ACC112 (cell line): ENCODE measurements around the gene TUBB2A.
"Not testable (repeated sequence)": the region's sequence is repeated elsewhere in the genome, so short reads cannot be mapped to it uniquely, and the experiment has no call there.

Source experiments
- H2AFZ ChIP-seq: fragments of 200-600 bp; sonication (generic); one replicate; pipeline ENCODE4 v1.6.0; 2017; ENCODE audit warnings: antibody characterized with exemption, low read length; ENCODE audit not compliant: unreplicated experiment
- H3K27ac ChIP-seq: fragments of 200-600 bp; sonication (generic); 2 replicates; pipeline ENCODE4 v1.5.1; 2014; ENCODE audit warnings: low read depth, mild to moderate bottlenecking, antibody characterized with exemption, low read length, moderate library complexity
- H3K27me3 ChIP-seq: fragments of 200-600 bp; sonication (generic); 2 replicates; pipeline ENCODE4 v1.6.1; 2014; ENCODE audit warnings: mild to moderate bottlenecking, antibody characterized with exemption, low read length, moderate library complexity, mixed read lengths; ENCODE audit not compliant: insufficient read depth
- H3K36me3 ChIP-seq: fragments of 200-600 bp; sonication (generic); 2 replicates; pipeline ENCODE4 v1.6.1; 2016; ENCODE audit warnings: mild to moderate bottlenecking, antibody characterized with exemption, low read length, moderate library complexity, mixed read lengths; ENCODE audit not compliant: insufficient read depth
- H3K4me1 ChIP-seq: fragments of 200-600 bp; sonication (generic); one replicate; pipeline ENCODE4 v1.6.1; 2016; ENCODE audit warnings: low read length, mixed read lengths; ENCODE audit not compliant: insufficient read depth, unreplicated experiment, control insufficient read depth
- H3K4me3 ChIP-seq: fragments of 200-600 bp; sonication (generic); 2 replicates; pipeline ENCODE4 v1.5.1; 2014; ENCODE audit warnings: mild to moderate bottlenecking, low read depth, low read length
- H3K79me2 ChIP-seq: fragments of 200-600 bp; sonication (generic); one replicate; pipeline ENCODE4 v1.6.0; 2016; ENCODE audit warnings: low read length; ENCODE audit not compliant: control insufficient read depth, unreplicated experiment, insufficient read depth

Gene TUBB2A

GRCh38 chr6:3166535-3167225, 9.3 kb upstream of the TUBB2A start:
- H3K4me1 ChIP-seq: peaks cover 28% of the 10 kb centered on the region
- peak overlapping the region; percentile 63; the same call in 1 of the 2 replicates for H3K27ac ChIP-seq
- H2AFZ ChIP-seq: peak overlapping the region; percentile 26
- not testable (repeated sequence) for H3K4me3 ChIP-seq, H3K79me2 ChIP-seq, H3K36me3 ChIP-seq, H3K27me3 ChIP-seq

- peak overlapping the region; percentile 63 for H3K27ac ChIP-seq
- no peaks in the 10 kb centered on the region for H3K27me3 ChIP-seq
- peak overlapping the region; percentile 26 for H2AFZ ChIP-seq
- H3K79me2 ChIP-seq: no peaks in the 10 kb centered on the region
- H3K4me3 ChIP-seq: no peak overlapping the region
- H3K4me1 ChIP-seq: peaks cover 28% of the 10 kb centered on the region
- H3K36me3 ChIP-seq: no peaks in the 10 kb centered on the region
Measured at GRCh38 chr6:3165631-3166534, 8.5 kb upstream of the TUBB2A start.

- H3K79me2 ChIP-seq: no peaks in the 10 kb centered on the region
- no peak overlapping the region for H3K27ac ChIP-seq
- peaks cover 28% of the 10 kb centered on the region for H3K4me1 ChIP-seq
- no peaks in the 10 kb centered on the region for H3K36me3 ChIP-seq
- no peak overlapping the region for H3K4me3 ChIP-seq
- no peak overlapping the region for H2AFZ ChIP-seq
- no peaks in the 10 kb centered on the region for H3K27me3 ChIP-seq
Measured at GRCh38 chr6:3164388-3164787, 7.0 kb upstream of the TUBB2A start.

DNA sequence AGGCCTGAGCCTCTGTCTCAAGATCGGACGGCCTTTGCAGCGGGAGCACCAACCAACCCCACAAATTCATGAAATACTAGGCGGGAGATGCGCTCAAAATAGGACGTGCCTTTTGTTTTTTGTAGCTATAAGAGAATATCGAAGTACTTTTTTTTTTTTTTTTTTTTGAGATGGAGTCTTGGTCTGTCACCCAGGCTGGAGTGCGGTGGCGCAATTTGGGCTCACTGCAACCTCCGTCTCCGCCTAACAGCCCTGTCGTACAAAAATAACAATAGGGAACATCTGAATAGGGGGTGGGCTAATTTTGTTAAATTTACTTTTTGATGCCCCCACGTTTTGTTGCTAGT, 5.9 kb upstream of the TUBB2A start:
- Histone ChIP-seq H3K4me1 (peaks cover 32% of the 10 kb centered on the region), H2AFZ (no peak overlapping the region), H3K27ac (no peak overlapping the region), H3K4me3 (peak overlapping the region; percentile 79), H3K27me3 (no peaks in the 10 kb centered on the region), H3K36me3 (no peaks in the 10 kb centered on the region), H3K79me2 (no peaks in the 10 kb centered on the region)

- H3K79me2 ChIP-seq: no peaks in the 10 kb centered on the region
- H3K27ac ChIP-seq: peak overlapping the region; percentile 61; the same call in 1 of the 2 replicates
- H3K27me3 ChIP-seq: no peaks in the 10 kb centered on the region
- H3K4me3 ChIP-seq: peak overlapping the region; percentile 79
- H3K36me3 ChIP-seq: no peaks in the 10 kb centered on the region
- H3K4me1 ChIP-seq: peaks cover 32% of the 10 kb centered on the region
- H2AFZ ChIP-seq: peak overlapping the region; percentile 88
Measured at GRCh38 chr6:3162565-3163247, 5.4 kb upstream of the TUBB2A start.

- Histone ChIP-seq H3K4me3 (peak overlapping the region; percentile 79), H3K36me3 (no peaks in the 10 kb centered on the region), H3K79me2 (peaks cover 1% of the 10 kb centered on the region), H3K27ac (peak overlapping the region; percentile 5; the same call in 1 of the 2 replicates), H3K4me1 (peaks cover 32% of the 10 kb centered on the region), H2AFZ (no peak overlapping the region), H3K27me3 (no peaks in the 10 kb centered on the region)
Measured at GRCh38 chr6:3162067-3162497, 4.7 kb upstream of the TUBB2A start.

DNA sequence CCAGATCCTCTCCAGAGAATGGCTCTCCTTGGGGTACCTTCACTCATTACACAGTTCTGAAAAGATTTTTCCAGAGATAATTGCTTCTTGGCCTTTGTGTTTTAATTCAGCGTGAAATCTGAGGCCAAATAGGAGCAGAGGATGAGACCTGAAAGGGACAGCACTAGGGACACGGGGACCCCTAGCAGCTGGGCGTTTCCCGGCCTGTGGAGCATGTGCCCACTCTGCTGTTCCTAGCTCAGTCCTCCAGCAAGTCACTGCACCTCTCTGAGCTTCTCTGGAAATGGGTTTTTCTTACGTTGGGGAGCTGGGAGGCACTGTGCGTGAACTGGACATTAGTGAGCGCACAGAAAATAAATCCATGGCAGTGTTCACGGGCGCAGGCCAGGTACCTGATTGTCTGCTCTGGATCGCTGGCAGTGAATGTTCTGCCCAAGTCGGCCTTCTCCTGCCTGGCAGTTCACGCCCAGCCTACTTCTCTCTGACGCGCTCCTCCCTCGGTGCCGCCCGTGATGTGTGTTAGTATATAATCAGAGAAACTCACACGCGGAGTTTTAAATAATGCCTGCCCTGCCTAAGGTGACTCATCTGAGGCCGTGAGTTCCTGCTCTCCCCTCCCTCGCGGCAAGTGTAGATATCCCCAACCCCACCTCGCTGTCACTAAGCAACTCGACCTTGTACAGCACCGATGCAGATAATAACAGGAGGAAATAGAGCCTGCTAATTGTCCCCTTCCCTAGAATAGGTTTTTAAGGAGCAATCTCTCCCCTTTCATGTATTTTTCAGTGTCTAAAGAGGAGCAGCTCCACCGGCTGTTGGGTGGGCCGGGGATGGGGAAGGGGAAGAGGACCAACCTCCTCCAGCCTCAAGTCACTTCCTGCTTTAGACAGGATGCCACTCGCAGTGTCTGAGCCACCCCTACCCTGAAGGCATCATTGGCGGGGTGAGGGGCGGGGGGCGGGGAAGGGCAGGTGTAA, 2.7 kb upstream of the TUBB2A start:
- no peaks in the 10 kb centered on the region for H3K27me3 ChIP-seq
- no peak overlapping the region for H3K4me3 ChIP-seq
- H3K79me2 ChIP-seq: peaks cover 6% of the 10 kb centered on the region
- no peak overlapping the region for H2AFZ ChIP-seq
- H3K36me3 ChIP-seq: peaks cover under 1% of the 10 kb centered on the region; the same call in 1 of the 2 replicates
- no peak overlapping the region for H3K27ac ChIP-seq
- peaks cover 16% of the 10 kb centered on the region for H3K4me1 ChIP-seq

DNA sequence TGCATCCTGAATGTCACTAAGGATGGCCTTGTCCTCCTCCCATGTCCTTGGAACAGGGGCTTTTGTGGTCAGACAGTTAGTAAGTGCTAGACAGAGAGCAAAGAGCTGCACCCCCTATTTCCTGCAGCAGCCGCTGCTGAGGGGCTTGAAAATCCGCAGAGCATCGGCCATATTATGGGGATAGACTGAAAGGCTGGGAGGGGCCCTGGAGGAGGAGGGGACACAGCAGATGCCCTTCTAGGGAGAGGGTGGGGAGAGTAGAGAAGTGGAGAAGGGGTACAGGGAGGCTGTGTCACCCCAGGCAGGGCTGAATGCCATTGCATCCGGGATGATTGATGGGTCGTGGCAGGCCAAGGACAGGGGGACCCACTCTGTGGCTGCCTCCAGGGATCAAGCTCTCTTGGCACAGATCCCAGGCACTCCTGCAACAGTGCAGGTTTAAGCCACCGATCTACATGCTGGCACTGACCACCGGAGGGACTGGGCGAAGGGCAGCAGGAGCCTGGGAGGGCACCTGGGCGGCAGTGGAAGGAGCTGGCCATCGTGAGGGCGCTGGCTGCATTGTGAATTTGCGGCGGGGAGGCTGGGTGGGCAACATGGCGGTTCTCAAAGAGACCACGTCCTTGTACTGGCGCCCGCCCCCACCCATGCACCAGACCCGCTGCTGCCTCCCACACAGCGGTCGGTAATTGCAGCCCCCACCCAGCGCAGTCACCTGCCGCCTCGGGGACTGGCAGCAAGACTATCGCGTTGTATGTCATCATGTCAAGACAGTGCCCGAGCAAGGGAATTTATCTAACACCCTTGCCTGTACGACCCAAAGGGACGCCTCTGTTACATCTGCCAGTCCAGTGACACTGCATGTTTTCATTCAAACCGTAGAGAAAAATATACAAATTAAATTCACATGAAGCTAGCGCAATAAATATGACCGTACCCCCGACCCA, 887 bp downstream of the TUBB2A start:
- H3K4me3 ChIP-seq: peak overlapping the region; percentile 74
- H3K27ac ChIP-seq, H3K4me1 ChIP-seq, H2AFZ ChIP-seq, H3K27me3 ChIP-seq, H3K79me2 ChIP-seq, H3K36me3 ChIP-seq: not testable (repeated sequence)

DNA sequence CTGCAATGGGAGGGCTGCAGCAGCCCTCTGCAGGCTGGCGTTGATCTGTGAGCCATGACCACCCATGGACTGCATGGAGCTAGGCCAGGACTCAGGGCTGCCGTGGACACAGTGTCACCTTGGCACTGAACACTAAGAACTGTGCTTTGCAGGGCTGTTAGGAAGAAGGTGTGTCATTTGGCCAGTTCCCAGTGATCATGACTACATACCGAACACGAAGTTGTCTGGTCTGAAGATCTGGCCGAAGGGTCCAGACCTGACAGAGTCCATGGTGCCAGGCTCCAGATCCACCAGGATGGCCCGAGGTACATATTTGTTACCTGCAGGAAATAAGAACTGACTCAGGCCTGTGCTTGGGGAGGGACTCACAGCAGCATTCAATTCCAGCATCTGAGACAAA, 1.9 kb downstream of the TUBB2A start:
- H3K79me2 ChIP-seq, H3K27ac ChIP-seq, H2AFZ ChIP-seq, H3K27me3 ChIP-seq, H3K4me1 ChIP-seq, H3K4me3 ChIP-seq, H3K36me3 ChIP-seq: not testable (repeated sequence)
